ENCODE measurements around the gene EPB41L1.

Gene EPB41L1

DNA sequence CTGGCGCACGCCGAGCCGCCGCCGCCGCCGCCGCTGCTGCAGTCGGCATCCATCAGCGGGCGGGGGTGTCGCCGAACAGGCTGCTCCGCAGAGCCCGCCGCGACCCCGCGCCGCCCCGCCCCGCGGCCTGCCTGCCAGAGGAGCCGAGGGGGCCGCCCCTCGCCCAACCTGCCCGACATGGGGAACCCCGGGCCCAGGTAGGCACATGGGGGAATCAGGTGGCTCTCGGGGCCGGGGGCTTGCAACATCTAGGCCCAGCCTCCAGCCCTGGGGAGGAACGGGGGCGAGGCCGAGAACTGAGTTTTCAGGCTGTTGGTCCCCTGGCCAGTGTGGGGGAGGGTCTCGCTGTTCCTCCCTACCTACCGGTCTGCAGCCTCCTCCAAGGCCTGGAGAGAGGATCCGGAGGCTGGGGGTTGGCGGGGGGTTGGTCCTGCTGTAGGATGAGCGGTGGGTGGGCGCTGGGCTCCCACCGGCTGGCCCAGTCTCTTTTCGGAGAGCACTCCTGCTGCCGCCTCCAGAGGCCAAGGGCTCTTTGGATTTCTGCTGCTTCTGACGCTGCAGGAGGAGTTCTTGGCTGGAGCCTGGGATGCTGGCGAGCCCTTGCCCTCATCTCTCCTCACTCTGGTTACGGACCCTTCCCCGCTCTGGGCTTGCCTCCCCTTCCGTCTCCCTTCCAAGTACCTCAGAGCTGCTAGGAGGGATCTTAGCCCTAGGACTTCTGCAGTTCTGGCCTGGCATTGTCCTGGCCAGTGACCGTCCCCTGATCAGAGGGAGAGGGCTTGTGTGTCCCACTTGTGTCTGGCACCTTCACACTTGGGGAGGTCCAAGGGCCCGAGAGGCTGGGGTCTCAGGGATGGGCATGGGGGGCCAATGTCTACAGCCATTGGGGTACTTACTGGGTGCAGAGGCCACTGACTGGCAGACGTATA, at the start of gene EPB41L1:
Gene EPB41L1, plus strand, starts transcription at position 41 of the 929 bp plus-strand sequence. CDS start 19,038 bp downstream, outside the sequence.
- no peak for DNase-seq

DNA sequence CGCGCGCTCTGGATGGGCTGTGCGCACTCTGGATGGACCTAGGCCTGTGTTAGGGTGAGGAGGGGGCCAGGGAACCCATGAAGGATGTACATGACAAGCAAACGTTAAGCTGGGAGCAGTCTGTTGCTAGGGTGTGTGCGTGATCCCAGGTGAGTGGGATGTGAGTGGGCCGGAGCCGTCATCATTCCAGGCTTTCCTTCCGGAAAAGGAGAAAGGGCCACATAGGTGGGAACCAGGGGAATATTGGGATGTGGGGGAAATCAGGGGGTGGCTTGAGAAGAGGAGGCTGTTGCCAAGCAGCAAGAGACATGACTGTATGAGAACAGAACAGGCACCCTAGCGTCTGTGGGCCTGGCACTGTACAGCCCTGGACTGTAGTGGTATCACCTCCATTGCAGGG, 49.7 kb upstream of the EPB41L1 start:
- no peak for DNase-seq

DNA sequence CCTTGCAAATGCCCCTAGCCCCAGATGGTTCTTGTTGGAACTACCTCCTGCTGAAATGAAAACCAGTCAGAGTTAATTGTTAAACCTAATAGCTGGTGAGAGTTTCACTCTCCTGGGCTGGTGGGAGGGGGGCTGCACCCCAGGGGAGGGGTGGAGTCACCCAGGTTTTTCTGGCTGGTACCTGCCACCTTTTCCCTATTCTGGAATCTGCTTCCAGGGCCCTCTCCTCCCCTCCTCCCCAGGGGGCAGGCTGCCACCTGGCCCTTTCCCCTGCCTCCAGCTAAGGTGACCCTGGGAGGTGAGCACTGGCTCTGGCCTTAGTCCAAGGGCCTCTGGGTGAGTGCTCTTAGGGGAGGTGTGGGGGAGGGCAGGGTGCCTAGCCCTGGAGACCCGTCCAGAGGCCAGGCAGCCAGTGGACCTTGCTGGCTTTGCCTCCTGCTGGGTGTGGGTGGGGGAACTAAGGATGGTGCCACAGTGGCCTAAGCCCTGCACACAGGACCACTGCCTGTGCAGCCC, 48.8 kb upstream of the EPB41L1 start:
- no peak for DNase-seq

DNA sequence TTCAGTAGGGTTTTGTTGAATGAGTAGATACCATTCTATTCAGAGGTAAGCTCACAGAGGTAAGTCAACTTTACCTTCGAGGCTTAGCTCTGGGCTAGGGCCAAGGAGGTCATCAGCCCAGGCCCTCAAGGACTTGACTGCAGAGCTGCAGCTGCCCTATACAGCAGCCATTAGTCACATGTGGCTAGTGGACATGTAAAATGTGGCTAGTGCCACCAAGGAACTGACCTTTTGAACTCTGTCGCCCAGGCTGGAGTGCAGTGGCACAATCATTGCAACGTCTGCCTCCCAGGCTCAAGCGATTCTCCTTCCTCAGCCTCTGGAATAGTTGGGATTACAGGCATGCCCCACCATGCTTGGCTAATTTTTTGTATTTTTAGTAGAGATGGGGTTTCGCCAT, 47.9 kb upstream of the EPB41L1 start:
- DNase-seq: no peak

DNA sequence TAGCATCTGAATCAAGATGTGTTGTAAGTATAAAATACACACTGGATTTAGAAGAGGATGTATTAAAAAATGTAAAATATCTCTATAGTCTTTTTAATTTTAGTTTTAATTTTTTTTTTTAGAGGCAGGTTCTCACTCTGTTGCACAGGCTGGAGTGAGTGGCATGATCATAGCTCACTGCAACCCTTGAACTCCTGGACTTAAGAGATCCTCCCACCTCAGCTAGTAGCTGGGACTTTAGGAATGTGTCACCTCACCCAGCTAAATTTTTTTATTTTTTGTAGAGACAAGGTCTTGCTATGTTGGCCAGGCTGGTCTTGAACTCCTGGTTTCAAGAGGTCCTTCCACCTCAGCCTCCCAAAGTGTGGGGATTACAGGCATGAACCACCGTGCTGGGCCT, 46.7 kb upstream of the EPB41L1 start:
- no peak for DNase-seq

DNA sequence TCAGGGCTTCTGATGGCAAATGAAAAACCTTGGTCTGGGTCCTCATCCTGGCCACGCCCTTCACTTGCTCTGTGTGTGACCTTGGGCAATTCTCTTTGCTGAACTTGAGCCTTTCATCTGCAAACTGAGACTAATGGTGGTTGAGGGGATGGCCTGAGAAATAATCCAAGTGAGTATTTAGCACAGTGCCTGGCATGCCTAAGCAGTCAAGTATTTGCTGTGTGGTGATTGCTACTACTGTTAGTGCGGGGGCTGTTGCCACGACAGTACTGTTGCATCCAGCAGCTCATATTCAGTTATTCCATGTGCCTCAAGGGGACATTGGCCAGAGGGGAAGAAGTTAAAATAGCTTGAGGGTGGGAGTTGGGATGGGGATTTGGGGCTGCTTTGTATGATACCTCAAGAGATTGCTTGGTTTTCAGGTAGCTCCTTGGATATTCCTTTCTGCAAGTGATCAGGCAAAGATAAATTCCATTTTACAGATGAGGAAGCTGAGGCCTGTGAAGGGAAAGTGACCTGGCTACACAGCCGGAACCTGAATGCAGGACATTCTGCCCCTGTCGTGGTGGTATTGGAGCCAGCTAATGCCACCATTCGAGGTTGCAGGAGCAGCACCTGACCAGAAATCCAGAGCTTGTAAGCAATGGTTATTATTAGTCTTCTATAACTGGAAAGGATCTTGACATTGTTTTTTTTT, 45.1 kb upstream of the EPB41L1 start:
- no peak for DNase-seq

DNA sequence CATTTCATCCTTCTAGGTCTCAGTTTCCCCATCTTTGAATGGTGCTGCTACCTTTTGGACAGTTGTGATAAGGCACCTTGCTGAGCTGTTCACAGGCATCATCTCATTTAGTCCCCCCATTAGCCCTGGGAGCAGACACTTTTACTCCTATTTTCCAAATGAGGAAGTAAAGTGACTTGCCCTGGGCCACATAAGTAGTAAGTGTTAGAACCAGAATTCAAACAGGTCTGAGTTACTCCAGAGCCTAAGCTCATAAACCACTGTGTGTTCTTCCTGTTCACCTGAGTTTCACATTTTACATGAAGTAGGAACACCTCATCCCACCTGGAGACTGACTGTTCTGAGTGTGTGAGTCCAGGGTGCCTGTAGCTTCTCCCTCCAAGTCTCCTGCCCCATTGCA, 43.5 kb upstream of the EPB41L1 start:
- no peak for DNase-seq

DNA sequence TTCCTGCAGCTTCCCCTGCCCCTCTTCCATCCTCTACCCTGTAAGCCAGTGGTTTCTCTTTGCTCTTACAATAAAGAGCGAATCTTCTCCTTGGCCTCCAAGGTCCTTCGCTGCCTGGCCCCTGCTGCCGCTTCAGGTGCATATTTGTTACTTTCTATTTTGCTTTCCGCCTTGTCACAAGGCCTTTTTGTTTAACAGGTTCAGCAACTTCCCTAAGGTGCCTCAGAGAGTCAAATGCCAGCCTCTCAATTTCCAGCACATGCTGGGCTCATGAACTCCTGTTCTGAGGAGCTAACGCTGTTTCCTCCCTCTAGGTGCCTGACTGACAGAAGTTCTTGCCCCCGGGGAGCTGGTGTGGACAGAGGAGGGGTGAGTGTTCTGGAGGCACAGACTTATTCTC, 42.4 kb upstream of the EPB41L1 start:
- no peak for DNase-seq

DNA sequence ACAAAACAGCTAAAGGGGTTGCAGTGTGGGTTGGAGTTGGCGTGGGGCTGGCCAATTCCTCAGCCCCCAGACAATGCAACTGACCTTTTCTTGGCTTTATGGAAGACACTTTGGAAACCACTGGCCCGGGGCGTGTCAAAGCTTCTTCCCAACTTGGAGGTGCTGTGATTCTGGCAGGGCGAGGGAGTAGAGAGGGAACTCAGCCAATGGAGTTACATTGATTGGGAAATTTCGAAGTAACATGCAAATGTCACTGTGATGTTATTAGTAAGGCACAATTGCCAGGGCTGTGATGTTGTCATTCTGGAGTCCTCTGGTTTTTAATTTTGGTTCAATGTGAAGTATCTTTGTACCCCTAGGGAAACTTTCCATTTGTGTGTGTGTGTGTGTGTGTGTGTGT, 41.5 kb upstream of the EPB41L1 start:
- no peak for DNase-seq

DNA sequence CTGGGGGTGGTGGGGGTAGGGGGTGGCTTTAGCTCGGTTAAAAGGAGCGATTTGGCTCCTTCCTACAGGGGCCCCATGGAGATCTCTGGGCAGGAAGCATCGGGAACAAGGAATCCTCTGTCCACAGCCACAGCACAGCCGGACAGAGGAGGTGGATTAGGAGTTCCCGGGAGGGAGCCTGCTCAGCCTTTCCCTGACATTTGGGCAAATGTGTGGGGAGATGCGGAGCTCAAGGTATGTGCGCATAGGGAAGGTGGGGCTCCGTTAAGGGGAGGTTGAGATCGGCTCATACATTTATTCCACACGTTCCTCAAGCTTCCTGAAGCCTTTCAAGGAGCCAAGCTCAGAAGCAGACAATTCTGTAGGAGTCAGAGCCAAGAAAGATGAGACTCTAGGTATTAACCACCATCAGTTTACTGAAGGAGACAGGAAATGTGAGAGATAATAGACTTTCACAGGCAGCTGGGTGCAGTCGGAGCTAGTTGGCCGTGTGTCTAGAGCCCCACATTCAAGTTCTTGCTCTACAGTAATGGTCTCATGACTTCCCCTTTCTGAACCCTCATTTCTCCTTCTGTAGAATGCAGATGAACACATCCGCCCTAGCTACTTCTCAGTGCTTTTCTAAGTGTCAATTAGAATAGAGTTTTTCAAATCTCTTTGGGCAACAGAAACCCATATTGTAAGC, 40.8 kb upstream of the EPB41L1 start:
- no peak for DNase-seq

DNA sequence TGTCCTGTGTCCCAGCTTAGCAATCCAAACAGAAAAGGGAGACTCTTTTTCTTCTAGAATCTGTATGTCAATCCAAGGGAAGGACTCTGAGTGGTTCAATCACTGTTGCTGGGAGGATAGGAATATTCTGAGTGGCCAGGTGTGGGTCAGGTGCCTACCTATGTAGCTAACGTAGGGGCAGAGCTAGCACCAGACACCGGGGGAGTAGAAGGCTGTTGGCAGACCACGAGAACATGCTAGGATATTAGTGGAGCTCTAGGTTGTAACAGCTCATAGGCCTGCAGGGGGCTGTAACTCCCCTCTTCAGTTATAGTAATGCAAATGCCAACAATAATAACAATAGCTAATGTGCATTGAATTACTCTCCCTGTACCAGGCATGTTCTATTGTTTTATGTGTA, 39.8 kb upstream of the EPB41L1 start:
- no peak for DNase-seq

DNA sequence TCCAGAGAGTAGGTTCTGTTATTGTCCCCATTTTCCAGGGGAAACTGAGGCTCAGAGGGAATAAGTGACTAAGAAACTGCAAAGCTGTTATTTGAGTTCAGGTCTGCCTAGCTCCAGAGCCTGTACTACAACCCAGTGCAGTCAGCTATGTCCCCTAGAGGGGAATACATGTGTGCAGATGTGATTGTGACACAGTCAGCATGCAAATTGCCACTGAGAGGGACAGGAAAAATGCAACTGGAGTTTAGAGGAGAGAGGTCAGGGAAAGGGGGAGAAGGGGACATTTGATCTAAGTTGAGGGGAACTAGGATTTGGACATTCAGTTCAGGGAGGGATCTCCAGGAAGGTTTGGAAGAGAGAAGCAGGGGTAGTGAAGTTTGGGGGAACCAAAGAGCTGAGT, 38.6 kb upstream of the EPB41L1 start:
- no peak for DNase-seq

DNA sequence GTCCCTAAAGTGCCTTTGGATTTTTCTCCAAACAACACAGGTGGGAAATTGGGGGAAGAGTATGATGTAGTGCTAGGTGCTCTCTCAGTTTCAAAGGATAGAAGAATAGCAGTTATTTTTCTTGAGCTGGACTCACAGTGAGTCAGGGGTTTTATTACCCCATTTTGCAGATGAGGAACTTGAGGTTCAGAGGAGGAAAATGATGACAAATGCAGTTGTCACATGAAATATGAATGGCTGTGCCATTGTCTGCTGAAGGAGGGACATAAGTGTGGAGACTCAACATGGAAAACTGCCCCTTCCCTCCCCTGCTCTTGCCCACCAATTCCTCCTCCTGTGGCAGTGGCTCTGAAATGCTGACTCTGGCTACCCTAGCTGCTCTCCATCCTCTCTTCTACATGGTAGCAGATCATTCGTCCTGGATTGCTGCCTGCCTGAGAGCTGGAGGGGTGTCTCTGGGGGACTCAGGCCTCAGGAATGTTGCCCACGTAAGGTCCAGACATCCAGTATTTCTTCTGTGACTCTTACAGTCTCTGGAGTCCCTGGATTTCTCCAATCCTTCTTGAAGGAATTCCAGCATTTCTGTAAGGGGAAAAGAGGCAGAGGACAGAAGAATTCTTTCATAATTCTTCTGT, 37.6 kb upstream of the EPB41L1 start:
- DNase-seq: no peak

DNA sequence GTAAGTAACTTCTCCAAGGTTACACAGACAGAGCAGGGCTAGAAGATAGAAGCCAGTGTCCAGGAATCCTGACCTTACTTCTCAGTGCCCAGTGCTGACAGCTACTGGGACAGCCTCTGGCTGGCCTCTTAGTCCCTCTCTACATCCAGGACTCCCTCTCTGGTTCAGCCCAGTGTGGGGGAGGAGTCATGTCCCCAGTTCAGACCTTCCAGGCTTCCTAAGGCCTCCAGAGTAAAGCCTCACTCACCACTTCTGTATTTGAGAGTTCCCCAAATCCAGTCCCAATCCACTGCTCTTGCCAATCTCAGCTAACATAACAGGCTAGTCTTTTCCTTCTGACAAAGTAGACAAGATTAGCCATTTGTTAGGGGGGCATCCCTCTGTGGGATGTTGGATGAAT, 36.9 kb upstream of the EPB41L1 start:
- DNase-seq: no peak

DNA sequence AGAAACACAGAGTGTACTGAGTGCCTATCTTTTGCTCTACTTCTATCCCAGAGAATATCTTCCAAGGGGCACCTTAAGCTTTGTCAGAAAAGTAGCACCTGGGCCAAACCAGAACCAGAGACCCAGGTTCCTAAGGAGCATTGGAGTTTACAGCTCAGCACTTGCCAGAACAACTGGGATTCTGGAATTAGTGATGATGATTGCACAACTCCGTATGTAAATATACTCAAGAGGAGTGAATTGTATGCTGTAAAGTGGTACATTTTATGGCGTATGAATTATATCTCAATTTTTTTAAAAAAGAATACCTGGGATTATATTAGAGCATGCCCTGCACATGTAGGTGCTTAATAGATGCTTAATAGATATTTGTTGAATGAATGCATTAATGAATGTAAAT, 36.2 kb upstream of the EPB41L1 start:
- no peak for DNase-seq

DNA sequence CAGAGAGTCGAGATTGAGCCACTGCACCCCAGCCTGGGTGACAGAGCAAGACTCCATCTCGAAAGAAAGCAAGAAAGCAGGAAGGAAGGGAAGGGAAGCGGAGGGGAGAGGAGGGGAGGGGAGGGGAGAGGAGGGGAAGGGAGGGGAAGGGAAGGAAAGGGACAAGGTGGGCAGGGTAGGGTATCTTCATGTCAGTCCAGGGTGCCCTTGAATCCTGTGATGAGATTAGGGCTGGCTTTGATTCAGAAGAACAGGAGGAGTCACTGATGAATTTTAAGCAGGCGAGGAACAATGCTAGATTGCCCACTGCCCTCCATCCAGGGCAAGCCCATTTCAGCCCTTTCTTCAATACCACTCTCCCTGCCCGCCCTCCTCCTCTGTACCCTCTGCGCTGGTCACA, 35.0 kb upstream of the EPB41L1 start:
- no peak for DNase-seq

DNA sequence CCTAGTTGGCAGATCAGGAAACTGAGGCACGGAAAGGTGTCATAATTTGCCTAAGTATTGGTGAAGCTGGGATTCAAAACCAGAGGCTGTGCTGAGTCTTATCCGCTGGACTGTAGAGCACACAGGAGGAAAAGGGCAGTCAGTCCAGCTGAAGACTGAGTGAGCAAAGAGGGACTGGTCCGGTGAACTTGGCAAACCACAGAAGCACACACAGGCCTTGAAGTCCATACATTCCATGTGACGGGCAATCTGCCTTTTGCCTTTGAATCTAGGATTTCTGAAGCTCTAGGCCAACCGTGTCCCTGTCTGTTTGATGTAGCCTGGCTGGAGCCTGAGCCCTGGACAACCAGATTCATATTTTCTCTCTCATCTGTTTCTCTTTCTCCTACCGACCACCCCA, 34.3 kb upstream of the EPB41L1 start:
- DNase-seq: no peak

DNA sequence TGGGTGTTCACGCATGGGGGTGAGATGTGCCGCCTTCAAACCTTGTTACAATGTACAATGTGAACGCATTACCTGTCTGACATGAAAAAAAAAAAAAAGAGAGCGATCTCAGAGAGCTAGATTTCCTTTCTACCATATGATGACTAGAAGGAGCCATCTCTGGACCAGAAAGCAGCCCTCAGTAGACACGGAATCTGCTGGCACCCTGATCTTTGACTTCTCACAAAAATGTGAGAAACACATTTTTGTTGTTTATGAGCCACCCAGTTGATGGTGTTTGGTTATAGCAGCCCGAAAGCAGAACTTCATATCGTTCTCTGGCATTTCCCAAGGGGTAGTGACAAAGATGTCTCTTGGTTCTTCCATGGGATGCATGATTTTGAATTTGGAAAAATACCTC, 33.5 kb upstream of the EPB41L1 start:
- no peak for DNase-seq

DNA sequence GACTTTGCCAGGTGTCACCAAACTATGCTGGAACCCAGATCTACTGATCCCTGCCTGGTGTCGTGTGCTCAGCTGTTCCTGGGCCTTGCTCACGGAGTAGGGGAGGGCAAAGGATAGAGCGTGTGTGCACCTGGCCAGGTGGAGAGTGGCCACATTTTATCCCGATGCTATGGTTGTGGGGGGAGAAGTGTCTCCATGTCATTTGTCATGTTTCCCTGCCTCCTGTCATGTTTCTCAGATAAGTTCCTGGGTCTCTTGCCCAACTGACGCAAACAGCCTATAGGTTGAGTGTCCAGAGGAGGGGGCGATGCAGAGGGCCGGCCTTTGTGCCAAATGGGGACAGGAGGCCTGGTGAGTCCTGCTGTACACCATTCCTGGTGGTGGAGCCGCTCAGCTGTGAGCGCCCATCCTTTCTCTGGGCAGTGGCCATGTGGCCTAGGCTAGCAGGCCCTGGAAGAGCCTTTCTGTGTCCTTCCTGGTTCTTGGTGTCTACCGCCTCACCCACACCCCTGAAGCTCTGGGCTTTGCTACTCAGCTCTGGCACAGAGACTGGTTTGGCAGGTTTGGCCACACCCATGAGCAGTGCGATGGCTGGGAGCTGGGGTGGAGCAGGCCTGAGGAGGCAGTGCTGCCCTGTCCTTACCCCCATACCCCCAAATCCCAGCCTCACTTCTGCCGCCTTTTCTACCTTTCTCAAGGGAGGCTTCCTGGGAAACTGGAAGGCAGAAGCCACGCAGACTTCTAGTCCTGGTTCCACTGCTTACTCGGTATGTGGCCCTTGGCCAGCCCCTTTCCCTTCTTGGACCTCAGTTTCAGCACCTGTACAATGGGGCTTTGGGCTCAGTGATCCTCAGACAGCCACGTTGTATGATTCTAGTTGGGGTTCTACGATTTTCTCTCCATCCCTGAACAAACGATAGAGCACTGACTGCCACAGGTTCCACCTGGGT, 32.3 kb upstream of the EPB41L1 start:
- no peak for DNase-seq

DNA sequence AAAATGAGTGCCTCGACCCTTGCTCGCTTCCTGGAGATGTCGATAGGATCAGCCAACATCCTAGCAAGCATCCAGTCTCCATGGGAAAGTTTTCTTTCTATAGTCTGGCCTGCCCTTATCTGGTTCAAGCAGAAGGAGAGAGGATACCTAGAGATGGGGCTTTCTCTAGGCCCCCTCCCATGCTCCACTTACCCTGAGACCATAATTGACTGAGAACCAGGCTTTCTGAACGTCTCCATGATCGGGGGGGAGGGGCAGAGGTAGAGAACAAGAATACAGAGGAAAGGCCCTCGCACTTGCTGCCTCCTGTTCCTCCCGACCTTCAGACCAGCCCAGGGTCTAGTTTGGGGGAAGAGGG, 31.6 kb upstream of the EPB41L1 start:
- no peak for DNase-seq

DNA sequence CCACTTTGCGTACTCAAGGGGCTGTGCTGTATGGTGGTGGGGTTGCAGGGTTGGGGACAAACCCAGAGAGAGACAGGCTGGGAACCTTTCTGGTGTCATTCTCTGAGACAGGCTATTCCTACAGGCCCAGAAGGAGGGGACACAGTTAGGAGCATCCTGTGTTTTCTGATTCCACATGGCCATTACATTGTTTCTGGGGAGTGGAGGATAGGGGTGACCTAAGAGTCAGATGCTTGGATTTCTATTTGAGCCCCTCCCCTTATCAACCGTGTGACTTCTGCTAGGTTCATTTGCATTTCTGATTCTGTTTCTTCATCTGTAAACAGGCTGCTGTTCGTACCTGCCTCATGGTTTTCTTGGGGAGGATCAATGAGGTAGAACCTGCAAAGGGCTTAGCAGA, 29.4 kb upstream of the EPB41L1 start:
- no peak for DNase-seq
